NCI-H1694 treated with DMSO at 0.1 percent for 48 hours (cell line): ENCODE measurements around the gene GPC1.

Source experiments
- DNase-seq: peaks from one replicate; lab custom pipeline; 2025; lab: John Stamatoyannopoulos, UW

GPC1 gene

GRCh38 chr2:240431661-240432424, 3.6 kb upstream of the GPC1 start:
- DNase-seq = no peak

GRCh38 chr2:240432430-240432819, 3.0 kb upstream of the GPC1 start:
- DNase-seq = no peak

- no peak for DNase-seq
Measured at GRCh38 chr2:240432820-240433801, 2.4 kb upstream of the GPC1 start.

- peak; percentile 23 for DNase-seq
Measured at GRCh38 chr2:240433973-240434727, 1.3 kb upstream of the GPC1 start.

GRCh38 chr2:240434728-240435456, 571 bp upstream of the GPC1 start:
- peak; percentile 74 for DNase-seq

GRCh38 chr2:240435948-240436682, 652 bp downstream of the GPC1 start:
- no peak for DNase-seq

- no peak for DNase-seq
Measured at GRCh38 chr2:240436683-240437550, 1.5 kb downstream of the GPC1 start.

GRCh38 chr2:240437551-240437860, 2.0 kb downstream of the GPC1 start:
- no peak for DNase-seq

- peak; percentile 34 for DNase-seq
Measured at GRCh38 chr2:240437861-240438809, 2.7 kb downstream of the GPC1 start.

GRCh38 chr2:240438810-240439697, 3.6 kb downstream of the GPC1 start:
- DNase-seq = no peak

- no peak for DNase-seq
Measured at GRCh38 chr2:240439698-240440151, 4.3 kb downstream of the GPC1 start.

- DNase-seq = no peak
Measured at GRCh38 chr2:240440251-240440650, 4.8 kb downstream of the GPC1 start.

GRCh38 chr2:240440704-240441320, 5.3 kb downstream of the GPC1 start:
- DNase-seq = no peak

- no peak for DNase-seq
Measured at GRCh38 chr2:240441326-240441992, 6.0 kb downstream of the GPC1 start.

GRCh38 chr2:240441993-240442411, 6.5 kb downstream of the GPC1 start:
- DNase-seq = no peak

GRCh38 chr2:240442891-240443715, 7.6 kb downstream of the GPC1 start:
- no peak for DNase-seq
